HG02759 (cell line): ENCODE data around the gene PAX7.
"Not testable (repeated sequence)": the region's sequence is repeated elsewhere in the genome, so short reads cannot be mapped to it uniquely, and the experiment has no call there.

Experiments
- ATAC-seq: cut with Tn5 transposase; IDR thresholded peaks from one replicate; pipeline ENCODE4 v1.9.1; 2021; ENCODE audit warnings: mild to moderate bottlenecking, moderate library complexity; ENCODE audit not compliant: unreplicated experiment

The PAX7 gene

DNA sequence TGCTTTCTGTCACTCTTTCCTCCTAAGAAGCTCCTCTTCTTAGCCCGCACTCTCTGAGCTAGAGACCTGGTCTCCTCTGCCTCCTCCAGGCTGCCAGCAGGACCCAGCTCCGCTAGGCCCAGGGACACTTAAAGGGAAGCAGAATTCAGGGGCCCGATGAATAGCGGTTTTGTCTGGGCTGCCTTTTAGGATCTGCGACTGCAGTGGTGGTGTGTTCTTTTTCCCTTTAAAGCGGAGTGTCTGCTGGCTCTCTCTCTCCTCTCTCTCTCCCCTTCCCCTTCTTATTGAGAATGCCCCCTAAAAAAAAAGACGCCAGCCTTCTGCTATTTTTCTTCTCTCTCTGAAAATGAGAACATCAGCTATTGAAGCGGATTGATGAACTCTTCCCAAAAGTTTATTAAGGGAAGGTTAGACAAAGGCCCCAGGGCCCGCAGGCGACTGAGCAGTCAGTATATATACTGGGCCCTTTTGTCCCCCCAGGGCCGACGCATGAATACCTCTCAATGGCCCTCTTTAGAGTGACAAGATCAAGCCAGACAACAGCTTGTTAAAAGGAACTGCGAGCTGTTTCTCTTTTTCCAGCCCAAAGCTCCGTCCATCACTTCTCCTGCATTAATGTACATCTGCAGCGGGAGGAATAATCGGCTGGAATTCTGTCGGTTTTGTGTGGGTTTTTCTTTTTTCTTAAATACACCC lies 27.0 kb downstream of the PAX7 start:
- ATAC-seq, result no peak

DNA sequence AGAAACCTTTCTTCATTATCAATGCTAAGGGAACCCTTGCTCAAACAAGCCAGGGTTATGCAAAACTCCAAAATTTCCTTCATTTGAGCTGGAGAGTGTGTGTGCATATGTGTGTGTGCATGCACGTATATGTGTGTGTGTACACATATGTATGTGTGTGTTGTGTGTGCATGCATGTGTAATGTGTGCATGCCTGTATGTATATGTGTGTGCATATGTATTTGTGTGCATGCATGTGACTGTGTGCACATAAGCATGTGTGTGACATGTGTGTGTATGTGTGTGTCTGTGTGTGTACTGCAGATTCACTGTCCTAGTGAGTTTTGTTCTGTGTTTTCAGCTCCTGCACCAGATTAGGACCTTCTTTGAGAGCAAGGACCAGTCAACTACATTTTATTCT lies 28.2 kb downstream of the PAX7 start:
- ATAC-seq, result no peak

DNA sequence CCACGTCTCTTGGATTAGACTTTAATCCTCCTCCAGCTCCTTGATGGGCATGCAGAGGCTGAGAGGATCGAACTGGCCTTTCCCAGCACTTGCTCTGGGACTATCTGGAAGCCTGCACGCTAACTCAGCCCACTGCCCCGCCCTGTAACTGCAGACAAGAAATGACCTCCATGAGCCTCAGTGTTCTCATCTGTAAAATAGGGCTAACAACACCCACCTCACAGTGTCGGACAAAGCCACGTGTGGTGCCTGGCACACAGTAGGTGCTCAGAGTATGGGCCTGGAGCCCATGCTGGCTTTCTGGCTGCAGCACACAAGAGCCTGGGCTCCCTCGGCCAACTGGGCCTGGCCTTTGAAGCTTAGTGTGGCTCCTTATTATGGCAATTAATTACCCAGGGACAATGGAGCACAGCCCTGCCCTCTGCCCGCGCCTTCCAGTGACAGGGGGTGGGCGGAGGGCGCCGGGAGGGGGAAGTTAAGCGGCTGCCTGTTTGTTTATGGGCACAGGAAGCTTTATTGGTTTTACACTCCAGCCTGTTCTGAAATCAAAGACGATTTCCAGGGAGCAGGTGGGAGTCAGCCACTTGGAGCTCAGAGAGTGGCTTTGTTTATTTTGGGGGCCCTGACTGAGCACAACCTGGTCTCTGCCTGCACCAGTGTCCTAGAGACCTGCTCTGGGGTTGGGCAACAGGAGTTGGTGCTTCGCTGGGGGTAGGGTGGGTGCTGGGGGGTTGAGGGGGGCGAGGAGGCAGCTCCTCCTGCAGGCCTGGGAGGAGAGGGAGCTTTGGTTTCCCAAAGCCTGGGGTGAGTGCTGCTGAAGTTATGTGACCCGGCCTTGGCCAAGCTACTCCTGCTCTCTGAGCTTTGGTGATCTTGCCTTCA lies 31.0 kb downstream of the PAX7 start:
- ATAC-seq, result no peak

DNA sequence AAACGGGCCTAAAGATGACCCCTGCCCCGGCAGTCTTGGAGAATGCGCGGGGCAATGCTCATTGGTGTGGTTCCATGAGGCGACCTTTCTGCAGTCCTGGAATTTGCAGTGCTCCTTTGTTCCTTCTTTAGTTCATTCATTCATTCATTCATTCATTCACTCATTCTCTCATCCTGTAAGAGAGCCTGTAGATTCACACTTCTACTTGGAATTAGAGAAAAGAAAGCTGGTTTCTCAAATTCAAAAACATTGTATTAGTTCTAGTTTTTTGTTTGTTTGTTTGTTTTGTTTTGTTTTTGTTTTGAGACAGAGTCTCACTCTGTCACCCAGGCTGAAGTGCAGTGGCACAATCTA lies 31.6 kb downstream of the PAX7 start:
- no peak for ATAC-seq

GRCh38 chr1:18666317-18666920 lies 35.8 kb downstream of the PAX7 start:
- no peak for ATAC-seq

DNA sequence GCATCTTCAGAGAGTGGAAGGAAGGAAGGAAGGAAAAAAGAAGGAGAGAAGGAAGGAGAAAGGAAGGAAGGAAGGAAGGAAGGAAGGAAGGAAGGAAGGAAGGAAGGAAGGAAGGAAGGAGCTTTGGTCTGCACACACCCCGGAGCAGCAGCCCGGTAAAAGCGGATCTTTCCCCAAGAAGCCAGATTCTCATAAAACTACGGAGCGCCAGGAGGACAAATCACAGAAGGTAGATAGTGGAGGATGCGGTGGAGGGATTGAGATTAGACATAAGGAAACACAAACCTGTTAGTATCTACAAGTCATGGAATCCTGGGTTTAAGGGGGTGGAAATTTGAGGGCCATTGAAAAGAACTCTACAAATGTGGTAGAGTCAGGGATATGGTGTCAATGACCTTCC lies 36.7 kb downstream of the PAX7 start:
- ATAC-seq, result no peak

GRCh38 chr1:18668046-18668445 lies 37.4 kb downstream of the PAX7 start:
- ATAC-seq, result no peak

- no peak for ATAC-seq
These were observed 38.2 kb downstream of the PAX7 start for GRCh38 chr1:18668750-18669404.

- ATAC-seq, result no peak
These were observed 39.6 kb downstream of the PAX7 start for GRCh38 chr1:18670121-18670867.

DNA sequence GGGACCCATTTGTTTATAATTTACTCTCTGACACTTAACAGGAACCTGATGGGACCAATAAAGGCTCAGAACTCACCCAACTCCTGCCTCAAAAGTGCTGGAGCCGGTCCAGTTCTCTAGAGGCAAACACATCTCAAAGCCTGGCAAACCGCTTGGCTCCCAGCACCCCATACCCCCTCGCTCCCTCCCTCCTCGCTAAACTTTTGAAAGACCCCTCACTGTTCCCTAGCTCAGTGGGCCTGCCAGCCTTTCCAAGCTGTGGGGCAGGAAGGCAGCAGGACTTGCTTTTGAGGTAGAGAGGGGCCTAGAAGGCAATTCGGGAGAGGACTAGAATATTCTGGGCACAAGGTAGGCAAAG lies 40.2 kb downstream of the PAX7 start:
- no peak for ATAC-seq

DNA sequence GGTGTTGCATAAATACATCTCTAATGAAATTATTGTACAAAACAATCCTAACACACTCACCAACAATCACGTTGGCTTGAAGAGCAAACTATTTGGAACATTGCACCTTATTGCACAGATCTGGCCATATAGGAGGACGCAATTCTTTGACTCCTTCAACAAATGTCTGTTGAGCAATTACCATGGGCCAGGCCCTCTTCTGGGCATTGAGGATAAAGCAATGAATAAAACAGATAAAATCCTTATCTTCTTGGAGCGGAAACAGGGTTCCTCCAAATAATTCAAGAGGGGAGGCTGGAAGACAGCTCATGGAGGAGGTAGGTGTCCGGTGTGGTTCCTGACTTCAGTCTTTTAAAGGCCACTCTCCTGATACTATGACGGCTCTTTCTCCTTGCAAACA lies 43.3 kb downstream of the PAX7 start:
- no peak for ATAC-seq

- no peak for ATAC-seq
These were observed 45.7 kb downstream of the PAX7 start for GRCh38 chr1:18676332-18676781.

- ATAC-seq, result no peak
These were observed 50.8 kb downstream of the PAX7 start for GRCh38 chr1:18681423-18681835.

DNA sequence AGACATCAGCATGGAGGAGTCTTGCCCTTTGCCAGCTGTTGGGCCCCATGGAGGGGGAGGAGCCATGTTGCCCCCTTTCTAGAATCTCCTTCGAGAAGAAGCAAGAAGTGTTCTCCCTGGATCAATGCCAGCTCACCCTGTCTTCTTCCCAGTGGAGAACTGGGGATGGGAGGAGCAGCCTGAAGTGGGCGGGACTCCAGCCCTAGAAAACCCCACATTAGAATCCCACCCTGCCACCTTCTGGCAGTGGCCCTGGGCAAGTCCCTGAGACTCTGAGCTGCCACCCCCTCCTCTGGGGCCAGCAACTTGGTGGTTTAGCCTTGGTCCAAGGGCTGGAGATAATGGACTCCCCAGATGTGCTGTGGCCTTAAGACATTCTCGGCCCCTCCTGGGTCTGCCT lies 51.7 kb downstream of the PAX7 start:
- no peak for ATAC-seq

- ATAC-seq, result no peak
These were observed 53.7 kb downstream of the PAX7 start for GRCh38 chr1:18684303-18684702.

- ATAC-seq, result no peak
These were observed 55.9 kb downstream of the PAX7 start for GRCh38 chr1:18686540-18686939.

DNA sequence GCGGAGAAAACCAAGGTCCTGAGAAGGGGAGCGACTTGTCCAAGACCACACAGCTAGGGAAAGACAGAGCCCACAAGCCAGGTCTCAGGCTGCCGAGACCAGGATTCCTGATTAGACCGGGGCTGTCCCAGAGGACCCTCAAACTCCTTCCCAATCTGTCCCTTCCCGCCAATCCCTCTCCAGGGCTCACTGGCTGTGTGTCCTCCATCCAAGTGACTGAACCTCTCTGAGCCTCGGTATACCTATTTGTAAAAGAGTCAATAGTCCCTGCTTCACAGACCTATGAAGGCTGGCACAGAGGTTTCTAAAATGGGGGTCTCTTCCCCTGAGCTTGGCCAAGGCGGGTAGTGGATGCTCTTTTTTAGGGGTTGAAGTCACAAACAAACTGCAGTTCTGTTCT lies 56.6 kb downstream of the PAX7 start:
- no peak for ATAC-seq

DNA sequence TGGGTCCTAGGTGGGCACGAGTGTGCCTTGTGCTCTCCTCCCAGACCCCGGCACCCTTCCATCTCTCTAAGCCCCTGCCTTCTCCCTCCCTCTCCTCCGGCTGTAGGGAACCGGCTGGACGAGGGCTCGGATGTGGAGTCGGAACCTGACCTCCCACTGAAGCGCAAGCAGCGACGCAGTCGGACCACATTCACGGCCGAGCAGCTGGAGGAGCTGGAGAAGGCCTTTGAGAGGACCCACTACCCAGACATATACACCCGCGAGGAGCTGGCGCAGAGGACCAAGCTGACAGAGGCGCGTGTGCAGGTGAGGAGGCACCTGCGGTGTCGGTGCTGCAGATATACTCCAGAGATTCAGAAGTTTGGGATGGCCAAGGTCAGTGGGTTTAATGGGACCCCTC lies 61.0 kb downstream of the PAX7 start:
- no peak for ATAC-seq

DNA sequence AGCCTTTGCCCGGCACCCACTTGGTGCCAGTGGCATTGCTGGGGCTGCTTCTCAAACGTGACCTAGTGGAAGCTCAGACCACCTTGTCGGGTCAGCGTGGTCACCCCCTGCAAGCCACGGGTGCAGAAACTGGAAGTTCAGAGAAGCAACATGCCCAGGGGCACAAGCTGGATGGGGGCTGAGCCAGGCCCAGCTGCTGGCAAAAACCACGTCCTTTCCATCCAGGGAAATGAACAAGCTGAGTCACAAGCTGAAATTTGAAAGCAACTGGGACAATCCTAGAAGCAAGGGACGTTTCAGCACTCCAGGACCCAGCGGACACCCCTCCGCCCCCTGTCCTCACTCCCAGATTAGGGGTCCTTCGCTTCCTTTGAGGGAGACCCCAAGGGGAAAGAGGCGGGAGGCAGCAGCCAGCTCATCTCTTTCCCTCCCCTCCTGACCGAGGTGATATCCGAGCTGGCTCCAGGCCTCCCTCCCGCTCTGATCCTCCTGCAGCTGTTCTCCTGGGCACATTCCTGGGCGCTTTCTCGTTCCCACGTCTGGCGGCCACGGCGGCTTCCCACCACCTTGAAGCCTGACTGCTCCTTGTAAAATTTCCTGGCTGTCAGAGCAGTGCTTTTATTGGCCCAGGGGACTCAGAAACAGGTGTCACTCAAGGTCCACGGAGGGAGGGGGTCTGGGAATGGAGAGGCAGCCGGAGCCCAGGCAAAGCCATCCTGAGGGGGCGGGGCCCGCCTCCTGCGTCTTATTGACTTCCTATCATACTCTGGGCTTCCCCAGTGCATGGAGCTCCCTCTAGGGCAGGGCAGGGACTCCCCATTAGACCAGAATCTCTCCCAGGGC lies 62.8 kb downstream of the PAX7 start:
- no peak for ATAC-seq

DNA sequence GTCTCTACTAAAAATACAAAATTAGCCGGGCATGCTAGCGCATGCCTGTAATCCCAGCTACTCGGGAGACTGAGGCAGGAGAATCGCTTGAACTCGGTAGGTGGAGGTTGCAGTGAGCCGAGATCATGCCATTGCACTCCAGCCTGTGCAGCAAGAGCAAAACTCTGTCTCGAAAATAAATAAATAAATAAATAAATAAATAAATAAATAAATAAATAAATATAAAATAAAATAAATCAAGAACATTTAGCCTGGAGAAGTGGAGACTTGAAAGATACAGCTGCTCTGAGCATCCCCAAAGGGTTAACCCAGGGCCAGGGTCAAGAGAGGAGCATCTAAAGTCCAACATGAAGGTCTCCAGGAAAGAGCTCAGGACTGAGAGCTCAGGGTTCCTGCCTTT lies 63.6 kb downstream of the PAX7 start:
- not testable (repeated sequence) for ATAC-seq
